GM23338 (cell line): ENCODE results near the gene CALML5.

Experiments used
- EZH2 ChIP-seq: fragments of 200-600 bp; sonication (generic); IDR thresholded peaks from one replicate; pipeline ENCODE4 v1.8.0; 2017; ENCODE audit warnings: antibody characterized with exemption, mild to moderate bottlenecking, low read depth; ENCODE audit not compliant: unreplicated experiment
- JUNB ChIP-seq: IDR thresholded peaks from one replicate; pipeline ENCODE4 v1.6.1; 2016; ENCODE audit warnings: antibody characterized with exemption; ENCODE audit not compliant: unreplicated experiment
- POLR2AphosphoS5 ChIP-seq: IDR thresholded peaks from 2 replicates; pipeline ENCODE4 v1.6.1; 2016; ENCODE audit warnings: antibody characterized with exemption, low read depth
- TF ChIP-seq, protein P1 (sequence below), 2 experiments: fragments of 200-600 bp in 1 of 2; sonication (generic) in 1 of 2; conservative IDR thresholded peaks; 2 replicates each; pipeline versions ENCODE4 v1.5.1 to v1.6.1; 2016 to 2017; ENCODE audit warnings: antibody characterized with exemption in 2 of 2, low read depth in 2 of 2, mild to moderate bottlenecking in 2 of 2, moderate library complexity in 1 of 2

DNA sequence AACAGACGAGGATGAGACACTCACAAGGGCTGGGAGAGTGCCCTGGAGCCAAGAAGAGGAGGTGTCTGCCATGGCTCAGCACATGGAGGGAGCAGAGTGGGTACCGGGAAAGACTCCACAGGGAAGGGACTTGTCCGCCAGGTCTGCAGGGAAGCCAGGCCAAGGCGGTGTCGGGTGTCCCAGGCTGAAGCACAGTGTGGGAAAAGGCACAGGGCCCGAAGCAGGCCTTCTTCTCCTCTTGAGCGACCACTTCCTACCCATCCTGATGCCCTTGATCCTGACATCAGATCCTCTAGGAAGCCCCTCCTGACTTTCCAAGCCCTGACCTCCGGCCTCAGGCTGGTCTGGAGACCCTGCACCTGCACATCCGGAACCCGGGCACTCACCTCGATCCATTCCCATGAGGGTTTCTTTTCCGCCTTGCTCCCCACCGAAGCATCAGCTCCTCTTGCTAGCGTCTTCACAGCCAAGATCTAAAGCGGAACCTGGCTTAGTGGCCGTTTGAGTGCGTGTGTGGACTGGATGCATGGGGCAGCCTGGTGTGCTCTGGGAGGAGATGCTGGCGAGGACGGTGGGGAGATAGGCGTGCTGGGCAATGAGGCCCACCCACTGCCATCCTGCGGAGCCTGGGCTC lies 33.8 kb upstream of the CALML5 start:
- TF ChIP-seq EZH2 (no peak), JUNB (no peak), POLR2AphosphoS5 (no peak)
- TF ChIP-seq, protein P1, sequence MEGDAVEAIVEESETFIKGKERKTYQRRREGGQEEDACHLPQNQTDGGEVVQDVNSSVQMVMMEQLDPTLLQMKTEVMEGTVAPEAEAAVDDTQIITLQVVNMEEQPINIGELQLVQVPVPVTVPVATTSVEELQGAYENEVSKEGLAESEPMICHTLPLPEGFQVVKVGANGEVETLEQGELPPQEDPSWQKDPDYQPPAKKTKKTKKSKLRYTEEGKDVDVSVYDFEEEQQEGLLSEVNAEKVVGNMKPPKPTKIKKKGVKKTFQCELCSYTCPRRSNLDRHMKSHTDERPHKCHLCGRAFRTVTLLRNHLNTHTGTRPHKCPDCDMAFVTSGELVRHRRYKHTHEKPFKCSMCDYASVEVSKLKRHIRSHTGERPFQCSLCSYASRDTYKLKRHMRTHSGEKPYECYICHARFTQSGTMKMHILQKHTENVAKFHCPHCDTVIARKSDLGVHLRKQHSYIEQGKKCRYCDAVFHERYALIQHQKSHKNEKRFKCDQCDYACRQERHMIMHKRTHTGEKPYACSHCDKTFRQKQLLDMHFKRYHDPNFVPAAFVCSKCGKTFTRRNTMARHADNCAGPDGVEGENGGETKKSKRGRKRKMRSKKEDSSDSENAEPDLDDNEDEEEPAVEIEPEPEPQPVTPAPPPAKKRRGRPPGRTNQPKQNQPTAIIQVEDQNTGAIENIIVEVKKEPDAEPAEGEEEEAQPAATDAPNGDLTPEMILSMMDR (conservative IDR thresholded peaks at IDR 0.05; ENCODE audit: low read depth in 2 of 2), result no peak
